ENCODE results near the gene C1orf50.

The C1orf50 gene

GRCh38 chr1:42730002-42730401 is 37.0 kb upstream of the C1orf50 start:
- H3K36me3 ChIP-seq (ENCODE audit: insufficient read depth), result no peaks in the 10 kb centered on the region
- no peak for TF ChIP-seq CTCF (conservative IDR thresholded peaks at IDR 0.05; ENCODE audit: low read depth, low read length)
- no peaks in the 10 kb centered on the region for H4K20me1 ChIP-seq (ENCODE audit: insufficient read depth)
- no peaks in the 10 kb centered on the region for H3K79me2 ChIP-seq (ENCODE audit: insufficient read depth, low read depth)
- no peak overlapping the region for H3K27ac ChIP-seq
- no peaks in the 10 kb centered on the region for H3K27me3 ChIP-seq (ENCODE audit: insufficient read depth, low read depth)
- no peak overlapping the region for H2AFZ ChIP-seq (ENCODE audit: low read depth)
- no peak overlapping the region for H3K4me2 ChIP-seq
- no peak overlapping the region for H3K9ac ChIP-seq
- H3K4me3 ChIP-seq (IDR thresholded peaks at IDR 0.05; ENCODE audit: insufficient read depth, low read depth, low read length), result no peak overlapping the region
- H3K4me1 ChIP-seq (ENCODE audit: low read depth, poor library complexity, severe bottlenecking), result no peaks in the 10 kb centered on the region

- Histone ChIP-seq H3K4me2 (no peak overlapping the region), H3K79me2 (ENCODE audit: insufficient read depth, low read depth) (no peaks in the 10 kb centered on the region), H3K4me1 (ENCODE audit: low read depth, poor library complexity, severe bottlenecking) (no peaks in the 10 kb centered on the region), H2AFZ (ENCODE audit: low read depth) (no peak overlapping the region), H4K20me1 (ENCODE audit: insufficient read depth) (no peaks in the 10 kb centered on the region), H3K36me3 (ENCODE audit: insufficient read depth) (no peaks in the 10 kb centered on the region), H3K27me3 (ENCODE audit: insufficient read depth, low read depth) (no peaks in the 10 kb centered on the region), H3K27ac (no peak overlapping the region), H3K9ac (no peak overlapping the region), H3K4me3 (IDR thresholded peaks at IDR 0.05; ENCODE audit: insufficient read depth, low read depth, low read length) (no peak overlapping the region)
- TF ChIP-seq CTCF (conservative IDR thresholded peaks at IDR 0.05; ENCODE audit: low read depth, low read length), result no peak
Observed at GRCh38 chr1:42730988-42731387, 36.1 kb upstream of the C1orf50 start.

GRCh38 chr1:42731585-42731984 is 35.5 kb upstream of the C1orf50 start:
- Histone ChIP-seq H3K4me1 (ENCODE audit: low read depth, poor library complexity, severe bottlenecking) (no peaks in the 10 kb centered on the region), H4K20me1 (ENCODE audit: insufficient read depth) (no peaks in the 10 kb centered on the region), H3K27me3 (ENCODE audit: insufficient read depth, low read depth) (no peaks in the 10 kb centered on the region), H2AFZ (ENCODE audit: low read depth) (no peak overlapping the region), H3K79me2 (ENCODE audit: insufficient read depth, low read depth) (no peaks in the 10 kb centered on the region), H3K36me3 (ENCODE audit: insufficient read depth) (no peaks in the 10 kb centered on the region), H3K4me3 (IDR thresholded peaks at IDR 0.05; ENCODE audit: insufficient read depth, low read depth, low read length) (no peak overlapping the region), H3K9ac (no peak overlapping the region), H3K4me2 (no peak overlapping the region), H3K27ac (no peak overlapping the region)
- TF ChIP-seq CTCF (conservative IDR thresholded peaks at IDR 0.05; ENCODE audit: low read depth, low read length), result no peak

GRCh38 chr1:42732126-42732680 is 34.8 kb upstream of the C1orf50 start:
- Histone ChIP-seq H3K27ac (no peak overlapping the region), H3K9ac (no peak overlapping the region), H3K79me2 (ENCODE audit: insufficient read depth, low read depth) (no peaks in the 10 kb centered on the region), H3K27me3 (ENCODE audit: insufficient read depth, low read depth) (no peaks in the 10 kb centered on the region), H3K4me2 (no peak overlapping the region), H3K36me3 (ENCODE audit: insufficient read depth) (no peaks in the 10 kb centered on the region), H3K4me1 (ENCODE audit: low read depth, poor library complexity, severe bottlenecking) (peaks cover 2% of the 10 kb centered on the region), H2AFZ (ENCODE audit: low read depth) (no peak overlapping the region), H4K20me1 (ENCODE audit: insufficient read depth) (no peaks in the 10 kb centered on the region), H3K4me3 (IDR thresholded peaks at IDR 0.05; ENCODE audit: insufficient read depth, low read depth, low read length) (no peak overlapping the region)
- no peak for TF ChIP-seq CTCF (conservative IDR thresholded peaks at IDR 0.05; ENCODE audit: low read depth, low read length)

Measured in KMS-11 (cell line).